ENCODE results near the gene GPR142.

DNA sequence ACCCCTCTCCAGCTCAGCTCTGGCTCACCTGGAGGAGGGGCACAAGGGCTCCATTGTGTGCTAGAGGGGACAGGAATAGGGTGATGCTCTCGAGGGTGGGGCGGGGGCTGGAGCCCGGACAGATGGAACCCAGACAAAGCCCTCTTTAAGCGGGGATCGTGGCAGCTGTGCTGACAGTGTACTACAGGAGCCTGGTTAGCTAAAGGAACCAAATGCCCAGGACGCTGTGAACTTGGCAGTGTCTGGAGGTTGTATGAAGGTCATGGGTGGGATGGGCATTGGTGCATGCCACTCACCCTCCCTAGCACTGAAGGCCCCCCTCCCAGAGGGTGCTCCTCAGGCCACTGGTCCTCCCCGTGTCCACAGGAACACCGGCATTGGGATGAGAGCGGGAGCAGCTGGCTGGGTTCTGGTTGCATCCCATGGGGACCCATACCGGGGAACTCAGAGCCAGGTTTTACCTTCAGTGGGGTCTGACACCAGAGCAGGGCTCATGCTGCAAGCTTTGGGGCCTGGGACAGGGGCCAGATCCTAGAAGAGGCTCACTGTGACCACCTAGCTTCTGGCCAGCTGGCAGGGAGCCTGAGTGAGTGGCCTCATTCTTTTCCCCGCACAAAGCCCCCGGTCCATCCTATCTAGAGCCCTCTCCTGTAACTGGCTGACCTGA, 29.3 kb upstream of the GPR142 start:
- TF ChIP-seq TAF1 (IDR thresholded peaks at IDR 0.05; ENCODE audit: low read depth) (no peak), TCF12 (IDR thresholded peaks at IDR 0.05; ENCODE audit: low read depth) (no peak)

Measured in Ishikawa (cell line).